ENCODE measurements around the gene ERO1B.
"Not testable (repeated sequence)": the region's sequence is repeated elsewhere in the genome, so short reads cannot be mapped to it uniquely, and the experiment has no call there.

Gene ERO1B

DNA sequence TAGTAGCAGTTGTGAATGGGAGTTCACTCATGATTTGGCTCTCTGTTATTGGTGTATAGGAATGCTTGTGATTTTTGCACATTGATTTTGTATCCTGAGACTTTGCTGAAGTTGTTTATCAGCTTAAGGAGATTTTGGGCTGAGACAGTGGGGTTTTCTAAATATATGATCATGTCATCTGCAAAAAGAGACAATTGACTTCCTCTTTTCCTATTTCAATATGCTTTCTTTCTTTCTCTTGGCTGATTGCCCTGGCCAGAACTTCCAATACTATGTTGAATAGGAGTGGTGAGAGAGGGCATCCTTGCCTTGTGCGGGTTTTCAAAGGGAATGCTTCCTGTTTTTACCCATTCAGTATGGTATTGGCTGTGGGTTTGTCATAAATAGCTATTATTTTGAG, 93.7 kb downstream of the ERO1B start:
- not testable (repeated sequence) for DNase-seq (ENCODE audit: low spot score)

DNA sequence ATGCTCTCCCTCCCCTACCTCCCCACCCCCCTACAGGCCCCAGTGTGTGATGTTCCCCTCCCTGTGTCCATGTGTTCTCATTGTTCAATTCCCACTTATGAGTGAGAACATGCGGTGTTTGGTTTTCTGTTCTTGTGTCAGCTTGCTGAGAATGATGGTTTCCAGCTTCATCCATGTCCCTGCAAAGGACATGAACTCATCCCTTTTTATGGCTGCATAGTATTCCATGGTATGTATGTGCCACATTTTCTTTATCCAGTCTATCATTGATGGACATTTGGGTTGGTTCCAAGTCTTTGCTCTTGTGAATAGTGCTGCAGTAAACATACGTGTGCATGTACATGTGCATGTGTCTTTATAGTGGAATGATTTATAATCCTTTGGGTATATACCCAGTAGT, 95.3 kb downstream of the ERO1B start:
- not testable (repeated sequence) for DNase-seq (ENCODE audit: low spot score)

DNA sequence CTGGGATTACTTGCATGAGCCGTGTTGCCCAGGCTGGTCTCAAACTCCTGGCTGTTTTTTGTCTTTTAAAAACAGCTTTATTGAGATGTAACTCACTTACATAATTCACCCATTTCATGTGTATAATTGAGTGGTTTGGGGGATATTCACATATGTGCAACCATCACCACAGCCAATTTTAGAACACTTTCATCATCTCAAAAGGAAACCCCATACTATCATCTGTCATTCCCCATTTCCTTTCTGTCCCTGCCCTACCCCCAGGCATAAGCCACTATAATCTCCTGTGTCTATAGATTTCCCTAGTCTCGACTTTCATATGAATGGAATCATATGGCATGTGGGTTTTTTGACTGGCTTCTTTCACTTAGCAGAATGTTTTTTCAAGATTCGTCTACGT, 96.1 kb downstream of the ERO1B start:
- DNase-seq (ENCODE audit: low spot score), result no peak

DNA sequence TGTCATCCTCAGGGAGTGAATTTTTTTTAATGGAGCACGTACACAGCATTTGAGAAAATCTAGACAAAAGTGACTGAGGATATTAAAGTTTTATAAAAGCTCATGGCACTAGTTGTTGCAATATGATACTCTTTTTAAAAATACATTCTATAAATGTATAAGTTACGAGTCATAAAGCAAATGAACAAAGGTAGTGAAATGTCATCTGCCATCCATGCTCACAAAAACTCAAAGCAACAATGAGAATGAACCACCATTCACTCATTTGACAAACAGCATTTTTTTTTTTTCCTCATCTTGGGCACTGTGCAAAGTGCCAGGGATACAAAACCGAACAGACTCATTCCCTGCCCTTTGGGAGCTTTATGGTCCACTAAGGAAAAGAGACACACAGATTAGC, 100.7 kb downstream of the ERO1B start:
- DNase-seq (ENCODE audit: low spot score), result peak; percentile 40

DNA sequence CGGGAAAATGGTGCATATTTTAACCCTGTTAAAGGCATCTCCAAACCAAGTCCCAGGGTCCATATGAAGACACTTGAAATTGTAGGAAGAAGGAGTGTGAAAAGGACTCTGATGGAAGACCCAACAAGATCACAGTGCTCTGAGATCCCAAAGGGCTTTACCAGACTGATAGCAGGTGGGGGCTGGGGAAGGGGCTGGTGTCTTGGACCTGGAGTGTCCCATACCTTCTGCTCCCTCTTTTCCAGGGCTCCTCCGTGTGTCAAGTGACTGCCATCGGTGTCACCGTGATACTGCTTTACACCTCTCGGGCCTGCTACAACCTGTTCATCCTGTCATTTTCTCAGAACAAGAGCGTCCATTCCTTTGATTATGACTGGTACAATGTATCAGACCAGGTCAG, 102.1 kb downstream of the ERO1B start:
- DNase-seq (ENCODE audit: low spot score), result no peak

DNA sequence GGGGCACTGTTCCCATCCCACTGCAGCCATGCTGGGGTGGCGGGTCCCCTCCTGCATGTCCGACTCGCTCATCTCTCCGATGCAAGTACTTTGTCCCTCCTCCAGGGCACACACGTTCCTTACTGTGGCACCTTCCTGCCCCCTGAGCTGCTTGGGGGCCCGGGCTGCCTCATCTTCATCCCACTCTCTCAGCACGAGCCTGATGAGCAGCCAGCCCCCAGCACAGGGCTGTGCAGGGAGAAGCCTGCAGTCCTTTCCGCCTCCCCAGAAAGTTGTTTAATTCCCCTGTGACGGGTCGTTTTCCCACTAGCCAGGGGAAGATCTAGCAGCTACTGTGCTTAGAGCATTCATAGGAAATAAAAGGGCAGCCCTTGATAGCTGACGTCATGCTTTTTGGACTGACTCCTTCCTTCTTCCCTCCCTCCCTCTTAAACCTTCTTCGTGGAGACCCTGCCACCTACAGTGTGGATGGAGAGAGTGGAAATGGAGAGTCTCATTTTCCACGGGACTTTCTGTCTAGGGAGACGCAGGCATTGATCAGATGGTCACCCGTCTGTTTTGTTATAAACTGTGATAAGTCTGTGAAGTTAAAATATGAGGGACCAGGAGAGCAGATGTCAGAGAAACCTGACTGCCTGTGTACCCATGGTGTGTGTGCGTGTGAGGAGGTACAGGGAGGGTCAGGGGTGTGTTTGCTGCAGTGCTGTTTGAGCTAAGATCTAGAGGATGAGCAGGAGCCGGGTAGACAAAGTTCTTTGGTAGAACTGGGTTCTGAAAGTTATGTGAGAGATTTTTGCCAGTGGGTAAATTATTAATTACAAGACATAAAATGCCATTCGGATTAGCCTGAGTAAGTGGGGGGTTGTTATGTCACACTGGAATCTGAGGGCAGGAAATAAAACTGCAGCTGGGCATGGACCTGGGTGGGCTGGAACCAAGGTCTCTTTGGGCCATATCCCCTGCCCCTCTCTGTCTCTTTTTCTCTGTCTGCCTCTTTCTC, 105.1 kb downstream of the ERO1B start:
- peak; percentile 86 for DNase-seq (ENCODE audit: low spot score)

DNA sequence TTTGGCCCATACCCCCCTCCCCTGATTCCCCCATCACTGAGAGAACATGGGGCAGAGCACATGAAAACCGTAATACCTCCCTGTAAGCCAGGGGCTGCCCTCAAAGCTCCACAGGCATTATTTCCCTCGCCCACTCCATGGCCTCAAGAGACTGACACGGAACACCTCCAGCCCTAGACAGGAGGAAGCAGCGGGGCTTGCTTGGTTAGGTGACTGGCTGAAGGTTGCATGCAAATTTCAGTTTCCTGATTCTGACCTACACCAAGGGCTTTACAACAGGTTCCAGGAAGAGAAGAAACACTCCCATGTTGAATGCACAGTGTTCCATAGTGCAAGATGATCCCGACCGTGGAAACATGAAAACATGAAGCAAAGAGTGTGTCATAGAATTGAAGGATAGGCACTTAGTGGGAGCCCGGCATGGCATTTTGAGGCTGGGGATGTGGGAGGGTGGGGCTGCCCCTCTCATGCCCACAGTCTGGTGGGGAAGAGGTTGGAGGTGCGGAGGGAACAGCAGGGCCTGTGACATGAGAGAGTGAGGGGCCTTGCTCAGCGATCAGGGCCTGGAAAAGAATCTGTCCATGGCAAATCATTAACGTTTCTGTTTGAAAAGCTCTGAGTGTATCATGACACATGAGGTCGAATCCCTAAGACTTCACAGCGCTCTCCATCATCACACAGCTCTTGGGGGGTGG, 106.0 kb downstream of the ERO1B start:
- DNase-seq (ENCODE audit: low spot score), result peak; percentile 78

DNA sequence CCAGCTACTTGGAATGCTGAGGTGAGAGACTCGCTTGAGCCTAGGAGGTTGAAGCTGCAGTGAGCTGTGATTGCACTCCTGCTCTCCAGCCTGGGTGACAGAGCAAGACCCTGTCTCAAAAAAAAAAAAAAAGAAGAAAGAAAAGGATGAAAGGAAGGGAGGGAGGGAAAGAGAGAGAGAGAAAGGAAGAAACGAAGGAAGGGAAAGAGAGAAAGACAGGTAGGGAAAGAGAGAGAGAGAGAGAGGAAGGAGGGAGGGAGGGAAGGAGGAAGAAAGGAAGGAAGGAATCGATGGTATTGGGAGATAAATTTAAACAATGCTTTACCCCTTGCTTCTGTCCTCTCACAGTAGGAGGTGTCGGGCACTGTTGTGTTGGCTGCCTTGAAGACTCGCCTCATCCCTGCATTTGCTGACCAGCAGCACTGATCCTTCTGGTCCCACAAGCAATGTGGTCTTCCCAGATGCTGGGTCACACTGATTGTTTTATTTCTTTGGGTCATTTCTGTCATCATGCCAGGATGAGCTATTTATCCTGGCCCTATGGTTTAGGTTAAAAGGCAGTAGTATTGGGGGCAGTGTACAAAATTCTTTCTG, 108.5 kb downstream of the ERO1B start:
- no peak for DNase-seq (ENCODE audit: low spot score)

DNA sequence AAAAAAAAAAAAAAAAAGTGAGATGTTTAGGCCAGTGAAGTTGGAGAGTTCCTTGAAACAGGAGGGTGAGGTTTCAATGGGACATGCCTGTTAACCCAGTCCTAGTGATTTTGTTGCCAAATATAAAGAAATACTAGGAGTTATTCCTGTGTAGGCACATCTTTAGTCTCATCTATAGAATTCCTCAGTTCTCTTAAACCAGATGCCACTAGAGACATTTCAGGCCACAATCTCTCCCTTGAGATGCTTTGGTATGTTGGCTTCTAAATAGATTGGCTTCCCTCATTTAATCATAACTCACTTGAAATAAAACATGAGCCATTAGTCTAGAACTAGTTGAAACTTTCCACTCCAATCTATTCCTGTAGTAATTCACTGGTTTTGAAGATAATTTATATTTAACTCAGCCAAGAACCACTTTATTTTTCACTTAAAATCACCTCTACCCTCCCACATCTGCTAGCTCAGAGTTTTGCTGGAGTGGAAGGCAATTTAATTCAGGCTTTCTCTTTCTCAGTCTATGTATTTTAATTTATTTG, 109.6 kb downstream of the ERO1B start:
- DNase-seq (ENCODE audit: low spot score), result no peak

DNA sequence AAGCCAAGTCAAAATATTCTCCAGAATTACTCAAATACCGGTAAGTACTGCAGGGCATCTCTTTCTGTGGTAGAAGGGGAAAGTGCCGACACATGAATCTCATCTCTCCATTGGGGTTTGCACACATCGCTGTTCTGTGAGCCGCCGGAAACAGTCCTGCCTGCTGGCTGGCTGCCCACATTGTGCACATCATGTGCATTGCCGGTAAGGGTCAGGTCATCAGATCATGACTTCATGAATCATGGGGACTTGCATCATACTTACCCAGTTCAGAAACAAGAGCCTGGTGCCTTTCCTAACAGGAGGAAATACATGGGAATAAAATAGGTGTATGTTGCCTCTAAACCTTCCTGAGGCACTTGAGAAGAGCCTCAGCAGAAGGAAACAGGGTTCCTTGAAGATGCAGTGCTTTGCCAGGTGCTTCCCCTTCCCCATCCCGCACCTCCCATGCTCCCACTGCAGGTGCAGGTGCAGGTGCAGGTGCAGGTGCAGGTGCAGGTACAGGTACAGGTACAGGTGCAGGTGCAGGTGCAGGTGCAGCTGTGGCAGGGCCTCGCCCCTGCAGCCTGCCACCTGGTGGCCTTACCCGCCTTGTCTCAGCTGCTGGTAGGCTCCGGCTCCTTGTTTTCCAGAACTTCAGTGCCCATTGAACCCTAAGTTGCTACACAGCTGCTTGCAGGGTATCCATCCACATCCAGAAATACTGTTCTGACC, 112.9 kb downstream of the ERO1B start:
- DNase-seq (ENCODE audit: low spot score), result peak; percentile 94

DNA sequence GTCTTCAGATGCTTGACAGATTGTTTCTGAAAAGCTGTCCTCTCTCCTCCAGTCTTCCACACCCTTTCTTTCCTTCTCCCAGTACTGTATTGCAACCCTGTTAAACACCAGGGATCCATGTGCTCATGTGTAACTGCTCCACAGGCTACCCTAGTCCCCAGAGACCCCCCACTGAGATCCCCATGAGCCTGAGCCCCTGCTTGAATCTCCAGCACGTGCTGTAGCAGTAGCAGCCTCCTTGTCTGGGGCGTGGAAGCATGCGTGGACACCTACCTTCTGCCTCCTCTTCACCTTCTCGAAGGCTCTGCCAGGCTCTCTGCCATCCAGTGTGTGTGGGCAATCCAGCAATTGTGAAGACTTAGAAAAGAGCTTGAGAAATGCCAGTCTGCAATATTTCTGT, 114.2 kb downstream of the ERO1B start:
- no peak for DNase-seq (ENCODE audit: low spot score)

DNA sequence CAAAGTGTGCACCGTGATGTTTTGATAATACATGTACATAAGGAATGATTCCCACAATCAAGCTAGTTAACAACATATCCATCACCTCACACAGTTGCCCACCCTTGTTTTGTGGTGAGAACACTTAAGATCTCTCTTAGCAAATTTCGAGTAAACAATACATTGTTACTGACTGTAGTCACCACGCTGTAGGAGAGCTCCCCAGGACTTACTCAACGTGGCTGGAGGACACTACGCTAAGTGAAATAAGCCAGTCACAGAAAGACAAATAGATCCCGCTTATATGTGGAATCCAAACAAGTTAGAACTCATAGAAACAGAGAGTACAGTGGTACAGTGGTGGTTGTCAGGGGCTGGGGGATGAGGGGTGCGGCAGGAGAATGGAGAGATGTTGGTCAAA, 114.6 kb downstream of the ERO1B start:
- DNase-seq (ENCODE audit: low spot score), result no peak

DNA sequence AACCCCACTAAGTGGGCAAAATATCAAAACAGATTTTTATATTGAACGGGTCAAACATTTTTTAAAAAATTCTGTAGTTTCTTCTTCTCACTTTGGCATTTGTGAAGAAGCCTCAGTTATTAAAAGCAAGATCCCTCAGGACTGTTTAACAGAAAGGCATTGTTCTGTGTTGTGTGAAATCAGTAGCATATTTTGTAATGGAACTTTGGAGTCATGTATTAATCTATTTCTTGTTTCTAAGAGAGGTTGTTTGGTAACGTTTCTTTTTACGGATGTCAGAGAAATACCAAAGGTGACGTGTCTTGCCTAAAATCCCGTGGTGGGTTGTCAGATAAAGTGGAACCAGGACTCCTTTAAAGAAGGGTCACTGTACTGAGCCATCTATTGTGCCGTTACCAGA, 115.7 kb downstream of the ERO1B start:
- no peak for DNase-seq (ENCODE audit: low spot score)
